ENCODE data around the gene XRCC3. TPM values are rescaled to one million over a fixed set of nuclear protein-coding genes. Genes with fewer than 3 reads are reported as not detected.
A peak's percentile ranks its signal among the peaks of the same experiment; 100 is the strongest.

XRCC3 gene
- total and polyA plus RNA-seq, 10 of the 15 experiments (the other 5 are each of a cell fraction or from before 2014, with no cell fraction given): 0.37 to 52.0 (median 26.8) TPM

DNA sequence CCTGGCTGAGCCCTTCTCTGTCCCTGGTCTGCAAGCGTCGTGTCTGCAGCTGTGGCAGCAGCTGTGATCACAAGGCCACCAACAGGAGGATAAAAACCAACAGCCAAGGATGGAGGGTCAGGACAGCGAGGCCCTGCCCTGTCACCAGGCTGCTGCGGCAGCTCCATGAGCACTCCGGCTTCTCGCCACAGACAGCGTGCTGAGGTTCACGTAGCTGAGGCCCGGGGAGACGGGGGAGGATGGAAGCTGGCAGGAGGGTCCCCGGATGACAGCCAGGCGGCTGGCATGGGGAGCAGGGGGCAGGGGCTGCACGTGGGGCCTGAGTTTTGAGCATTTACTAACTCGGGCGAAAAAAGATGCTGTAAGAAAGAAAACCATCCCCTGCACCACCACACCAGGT is 5.4 kb downstream of the XRCC3 start:
- TF ChIP-seq POLR2A (IDR thresholded peaks at IDR 0.05; ENCODE audit: low read depth, low read length): peak; percentile 50
- TF ChIP-seq, protein P1, sequence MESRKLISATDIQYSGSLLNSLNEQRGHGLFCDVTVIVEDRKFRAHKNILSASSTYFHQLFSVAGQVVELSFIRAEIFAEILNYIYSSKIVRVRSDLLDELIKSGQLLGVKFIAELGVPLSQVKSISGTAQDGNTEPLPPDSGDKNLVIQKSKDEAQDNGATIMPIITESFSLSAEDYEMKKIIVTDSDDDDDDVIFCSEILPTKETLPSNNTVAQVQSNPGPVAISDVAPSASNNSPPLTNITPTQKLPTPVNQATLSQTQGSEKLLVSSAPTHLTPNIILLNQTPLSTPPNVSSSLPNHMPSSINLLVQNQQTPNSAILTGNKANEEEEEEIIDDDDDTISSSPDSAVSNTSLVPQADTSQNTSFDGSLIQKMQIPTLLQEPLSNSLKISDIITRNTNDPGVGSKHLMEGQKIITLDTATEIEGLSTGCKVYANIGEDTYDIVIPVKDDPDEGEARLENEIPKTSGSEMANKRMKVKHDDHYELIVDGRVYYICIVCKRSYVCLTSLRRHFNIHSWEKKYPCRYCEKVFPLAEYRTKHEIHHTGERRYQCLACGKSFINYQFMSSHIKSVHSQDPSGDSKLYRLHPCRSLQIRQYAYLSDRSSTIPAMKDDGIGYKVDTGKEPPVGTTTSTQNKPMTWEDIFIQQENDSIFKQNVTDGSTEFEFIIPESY (IDR thresholded peaks at IDR 0.05): no peak
- H3K4me3 ChIP-seq: no peak overlapping the region
- CTCF ChIA-PET: no interaction called here
- no peak overlapping the region for H3K9ac ChIP-seq (ENCODE audit: control insufficient read depth, insufficient read depth, low read length)
- FAIRE-seq (no peak), ATAC-seq (no peak), DNase-seq (ENCODE audit: low read depth, low spot score) (no peak)
- WGBS (ENCODE audit: insufficient coverage, insufficient replicate concordance, low lambda C conversion rate, missing lambda C conversion rate): 99% methylated on average over 15 of the region's 15 CpGs
- no peaks in the 10 kb centered on the region for H4K20me1 ChIP-seq (ENCODE audit: control insufficient read depth, insufficient read depth)
- SMC1A ChIA-PET (ENCODE audit: uncharacterized antibody, unreplicated experiment): no interaction called here
- no peak overlapping the region for H2AFZ ChIP-seq (ENCODE audit: control insufficient read depth, low read depth, low read length)
- BruUV-seq (replicated peaks): no TSS peak
- no peak overlapping the region for H3K4me2 ChIP-seq (ENCODE audit: control insufficient read depth, insufficient read depth)
- H3K27ac ChIP-seq (ENCODE audit: control insufficient read depth, insufficient read depth): no peak overlapping the region
- peaks cover 23% of the 10 kb centered on the region for H3K79me2 ChIP-seq (ENCODE audit: control insufficient read depth, insufficient read depth, low read length)
- no peaks in the 10 kb centered on the region for H3K27me3 ChIP-seq (replicated peaks in 1 of 2; ENCODE audit: control insufficient read depth in 2 of 2, insufficient read depth in 2 of 2, low read length in 1 of 2)
- POLR2A ChIA-PET: no interaction called here
- intact Hi-C loops (cut with micrococcal nuclease; ENCODE audit: unreplicated experiment) (no loop called here), in situ Hi-C loops (cut with MboI) (no loop called here)
- peaks cover 7 to 29% of the 10 kb centered on the region in 2 experiments; a peak in 3 of 4 replicates for H3K36me3 ChIP-seq (ENCODE audit: control insufficient read depth in 2 of 2, insufficient read depth in 2 of 2, low read length in 1 of 2)
- H3K9me3 ChIP-seq (replicated peaks; ENCODE audit: control insufficient read depth, insufficient read depth, low read length): no peaks in the 10 kb centered on the region
- 0 out of 2 replicates have a peak, but pooled peaks cover 4% of the 10 kb centered on the region for H3K4me1 ChIP-seq (ENCODE audit: control insufficient read depth, insufficient read depth, low read length)
- RAD21 ChIA-PET (ENCODE audit: unreplicated experiment): no interaction called here

DNA sequence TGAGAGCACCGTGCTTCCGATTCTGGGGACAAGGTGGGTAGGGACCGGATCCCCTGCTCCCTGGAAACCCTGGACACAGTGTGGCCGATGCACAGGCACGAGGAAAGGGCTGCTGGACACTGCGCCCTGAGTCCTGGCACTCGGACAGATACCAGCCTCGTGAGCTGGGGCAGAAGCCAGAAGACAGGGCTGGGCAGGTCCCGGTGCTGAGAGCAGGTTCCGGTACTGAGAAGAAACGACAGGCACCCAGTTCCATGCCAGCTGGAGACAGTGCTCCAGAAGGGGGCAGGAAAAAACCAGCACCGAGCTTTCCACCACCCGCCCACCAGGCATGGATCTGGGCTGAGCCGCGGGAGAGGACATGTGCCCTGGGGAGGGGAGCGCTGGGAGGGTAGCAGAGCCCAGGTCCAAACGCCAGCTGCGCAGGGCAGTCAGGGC is 6.5 kb downstream of the XRCC3 start:
- H3K79me2 ChIP-seq (ENCODE audit: control insufficient read depth, insufficient read depth, low read length): peaks cover 14% of the 10 kb centered on the region
- in situ Hi-C loops (cut with MboI) (no loop called here), intact Hi-C loops (cut with micrococcal nuclease; ENCODE audit: unreplicated experiment) (no loop called here)
- ATAC-seq: no peak
- H4K20me1 ChIP-seq (ENCODE audit: control insufficient read depth, insufficient read depth): no peaks in the 10 kb centered on the region
- no peaks in the 10 kb centered on the region for H3K27me3 ChIP-seq (replicated peaks in 1 of 2; ENCODE audit: control insufficient read depth in 2 of 2, insufficient read depth in 2 of 2, low read length in 1 of 2)
- no peak overlapping the region for H3K4me3 ChIP-seq
- peaks cover 8 to 31% of the 10 kb centered on the region in 2 experiments; a peak in 3 of 4 replicates for H3K36me3 ChIP-seq (ENCODE audit: control insufficient read depth in 2 of 2, insufficient read depth in 2 of 2, low read length in 1 of 2)
- DNase-seq (ENCODE audit: low read depth, low spot score): no peak
- H3K9ac ChIP-seq (ENCODE audit: control insufficient read depth, insufficient read depth, low read length): no peak overlapping the region
- ChIA-PET SMC1A (ENCODE audit: uncharacterized antibody, unreplicated experiment) (no interaction called here), RAD21 (ENCODE audit: unreplicated experiment) (no interaction called here), POLR2A (no interaction called here), CTCF (interaction anchor here (0.6 kb wide), 1 partner anchor 136 kb away, joined by 3 read pairs; no protein-coding TSS in a partner anchor)
- no peak for FAIRE-seq
- no peaks in the 10 kb centered on the region for H3K9me3 ChIP-seq (replicated peaks; ENCODE audit: control insufficient read depth, insufficient read depth, low read length)
- no peak overlapping the region for H3K27ac ChIP-seq (ENCODE audit: control insufficient read depth, insufficient read depth)
- WGBS (ENCODE audit: insufficient coverage, insufficient replicate concordance, low lambda C conversion rate, missing lambda C conversion rate): 97% methylated on average over 17 of the region's 18 CpGs
- TF ChIP-seq POLR2A (IDR thresholded peaks at IDR 0.05; ENCODE audit: low read depth, low read length): peak; percentile 37; the same call in 1 of the 2 replicates
- TF ChIP-seq, protein P2, sequence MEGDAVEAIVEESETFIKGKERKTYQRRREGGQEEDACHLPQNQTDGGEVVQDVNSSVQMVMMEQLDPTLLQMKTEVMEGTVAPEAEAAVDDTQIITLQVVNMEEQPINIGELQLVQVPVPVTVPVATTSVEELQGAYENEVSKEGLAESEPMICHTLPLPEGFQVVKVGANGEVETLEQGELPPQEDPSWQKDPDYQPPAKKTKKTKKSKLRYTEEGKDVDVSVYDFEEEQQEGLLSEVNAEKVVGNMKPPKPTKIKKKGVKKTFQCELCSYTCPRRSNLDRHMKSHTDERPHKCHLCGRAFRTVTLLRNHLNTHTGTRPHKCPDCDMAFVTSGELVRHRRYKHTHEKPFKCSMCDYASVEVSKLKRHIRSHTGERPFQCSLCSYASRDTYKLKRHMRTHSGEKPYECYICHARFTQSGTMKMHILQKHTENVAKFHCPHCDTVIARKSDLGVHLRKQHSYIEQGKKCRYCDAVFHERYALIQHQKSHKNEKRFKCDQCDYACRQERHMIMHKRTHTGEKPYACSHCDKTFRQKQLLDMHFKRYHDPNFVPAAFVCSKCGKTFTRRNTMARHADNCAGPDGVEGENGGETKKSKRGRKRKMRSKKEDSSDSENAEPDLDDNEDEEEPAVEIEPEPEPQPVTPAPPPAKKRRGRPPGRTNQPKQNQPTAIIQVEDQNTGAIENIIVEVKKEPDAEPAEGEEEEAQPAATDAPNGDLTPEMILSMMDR (IDR thresholded peaks at IDR 0.05 in 2 of 3, conservative IDR thresholded peaks at IDR 0.05 in 1 of 3; ENCODE audit: control insufficient read depth in 2 of 3, extremely low read depth in 1 of 3, insufficient read depth in 1 of 3, low read depth in 3 of 3, low read length in 3 of 3): no peak
- no peak for TF ChIP-seq EED (IDR thresholded peaks at IDR 0.05; ENCODE audit: low read depth)
- TF ChIP-seq RBBP5 (conservative IDR thresholded peaks at IDR 0.05): no peak
- H2AFZ ChIP-seq (ENCODE audit: control insufficient read depth, low read depth, low read length): no peak overlapping the region
- no peak overlapping the region for H3K4me2 ChIP-seq (ENCODE audit: control insufficient read depth, insufficient read depth)
- H3K4me1 ChIP-seq (ENCODE audit: control insufficient read depth, insufficient read depth, low read length): 0 out of 2 replicates have a peak, but pooled peaks cover 2% of the 10 kb centered on the region
- no TSS peak for BruUV-seq (replicated peaks)
